Epithelial cell of esophagus (primary cell): ENCODE results near the gene ZDHHC14.
"Not testable (repeated sequence)": the region's sequence is repeated elsewhere in the genome, so short reads cannot be mapped to it uniquely, and the experiment has no call there.

Source experiments
- DNase-seq: peaks from one replicate; pipeline ENCODE4 v3.0.0; 2010; ENCODE audit warnings: low read depth
- H3K4me3 ChIP-seq: 2 replicates; pipeline ENCODE4 v1.5.1; 2011; ENCODE audit warnings: mild to moderate bottlenecking, low read length, control low read depth
- TF ChIP-seq, protein P1 (sequence below): IDR thresholded peaks from 2 replicates; pipeline ENCODE4 v1.5.1; 2011; ENCODE audit warnings: low read depth, mild to moderate bottlenecking, low read length, control low read depth, inconsistent platforms; ENCODE audit not compliant: insufficient read depth; ENCODE audit errors: missing control alignments

The ZDHHC14 gene

DNA sequence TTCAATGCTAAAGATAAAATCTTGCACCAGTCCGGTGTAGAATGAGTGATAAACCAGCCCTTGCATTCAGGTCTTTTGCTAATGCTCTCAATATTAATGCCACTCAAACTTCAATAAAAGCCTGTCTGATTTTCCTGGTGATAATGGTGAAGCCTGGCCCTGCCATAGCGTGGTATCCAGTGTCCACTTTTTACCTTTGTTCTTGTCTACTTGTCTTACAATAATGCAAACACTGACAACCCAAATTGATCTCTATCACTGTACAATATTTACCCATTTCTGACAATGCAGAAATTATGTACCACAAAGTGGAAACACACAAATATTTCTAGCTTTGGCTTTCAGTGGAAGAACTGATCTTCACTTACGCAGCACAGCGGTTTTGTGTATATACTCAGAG, 189.1 kb downstream of the ZDHHC14 start:
- TF ChIP-seq, protein P1, sequence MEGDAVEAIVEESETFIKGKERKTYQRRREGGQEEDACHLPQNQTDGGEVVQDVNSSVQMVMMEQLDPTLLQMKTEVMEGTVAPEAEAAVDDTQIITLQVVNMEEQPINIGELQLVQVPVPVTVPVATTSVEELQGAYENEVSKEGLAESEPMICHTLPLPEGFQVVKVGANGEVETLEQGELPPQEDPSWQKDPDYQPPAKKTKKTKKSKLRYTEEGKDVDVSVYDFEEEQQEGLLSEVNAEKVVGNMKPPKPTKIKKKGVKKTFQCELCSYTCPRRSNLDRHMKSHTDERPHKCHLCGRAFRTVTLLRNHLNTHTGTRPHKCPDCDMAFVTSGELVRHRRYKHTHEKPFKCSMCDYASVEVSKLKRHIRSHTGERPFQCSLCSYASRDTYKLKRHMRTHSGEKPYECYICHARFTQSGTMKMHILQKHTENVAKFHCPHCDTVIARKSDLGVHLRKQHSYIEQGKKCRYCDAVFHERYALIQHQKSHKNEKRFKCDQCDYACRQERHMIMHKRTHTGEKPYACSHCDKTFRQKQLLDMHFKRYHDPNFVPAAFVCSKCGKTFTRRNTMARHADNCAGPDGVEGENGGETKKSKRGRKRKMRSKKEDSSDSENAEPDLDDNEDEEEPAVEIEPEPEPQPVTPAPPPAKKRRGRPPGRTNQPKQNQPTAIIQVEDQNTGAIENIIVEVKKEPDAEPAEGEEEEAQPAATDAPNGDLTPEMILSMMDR = no peak
- no peak for DNase-seq
- no peak overlapping the region for H3K4me3 ChIP-seq

DNA sequence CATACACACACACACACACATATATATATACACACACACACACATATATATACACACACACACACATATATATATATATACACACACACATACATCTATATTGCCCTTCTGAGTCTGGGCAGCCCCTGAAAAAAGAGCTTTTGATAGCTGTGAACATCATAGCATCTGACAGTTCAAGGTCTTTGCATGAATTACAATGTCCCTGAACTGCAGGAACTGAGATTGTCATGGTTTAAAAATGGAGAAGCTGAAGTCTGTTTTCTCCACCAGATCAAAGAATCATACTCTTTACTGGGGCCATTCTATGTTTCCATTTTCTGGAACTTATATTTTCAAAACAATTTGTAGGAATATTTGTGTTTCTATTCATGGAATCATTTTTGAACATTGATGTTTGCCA, 189.8 kb downstream of the ZDHHC14 start:
- H3K4me3 ChIP-seq = no peak overlapping the region
- no peak for DNase-seq
- TF ChIP-seq, protein P1 = no peak

DNA sequence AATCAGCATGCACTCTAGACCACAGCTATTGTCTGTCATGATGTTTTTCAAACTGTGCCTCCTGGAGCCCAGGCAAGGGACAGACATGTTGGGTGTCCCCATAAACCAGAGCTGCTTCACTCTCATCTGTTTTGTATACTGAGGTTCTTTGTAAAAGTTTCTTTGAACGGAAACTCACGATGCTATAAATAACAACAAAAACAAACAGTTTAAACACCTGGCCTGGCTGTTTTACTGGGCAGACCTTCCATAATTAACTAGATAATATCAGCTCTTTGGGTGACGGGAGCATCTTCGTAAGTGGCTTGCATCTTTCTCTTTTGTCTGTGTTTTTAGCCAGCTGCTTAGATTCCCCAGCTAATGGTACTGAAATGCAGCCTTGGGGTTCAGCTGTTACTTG, 190.3 kb downstream of the ZDHHC14 start:
- TF ChIP-seq, protein P1 = no peak
- no peak overlapping the region for H3K4me3 ChIP-seq
- no peak for DNase-seq

DNA sequence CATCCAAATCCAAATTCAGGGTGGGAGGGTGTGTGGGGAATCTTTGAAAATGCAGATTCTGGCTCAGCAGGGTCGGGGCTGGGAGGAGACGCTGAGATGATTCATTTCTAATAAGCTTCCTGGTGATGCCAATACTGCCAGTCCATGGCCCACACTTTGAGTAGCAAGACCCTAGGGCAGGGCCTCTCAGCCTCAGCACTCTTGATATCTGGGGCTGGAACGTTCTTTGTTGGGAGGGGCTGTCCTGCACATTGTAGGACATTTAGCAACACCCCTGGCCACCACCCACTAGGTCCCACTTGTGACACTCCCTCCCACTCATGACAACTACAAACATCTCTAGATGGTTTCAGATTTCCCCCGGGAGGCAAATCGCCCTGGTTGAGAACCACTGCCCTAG, 191.0 kb downstream of the ZDHHC14 start:
- H3K4me3 ChIP-seq = no peak overlapping the region
- TF ChIP-seq, protein P1 = no peak
- DNase-seq = no peak

DNA sequence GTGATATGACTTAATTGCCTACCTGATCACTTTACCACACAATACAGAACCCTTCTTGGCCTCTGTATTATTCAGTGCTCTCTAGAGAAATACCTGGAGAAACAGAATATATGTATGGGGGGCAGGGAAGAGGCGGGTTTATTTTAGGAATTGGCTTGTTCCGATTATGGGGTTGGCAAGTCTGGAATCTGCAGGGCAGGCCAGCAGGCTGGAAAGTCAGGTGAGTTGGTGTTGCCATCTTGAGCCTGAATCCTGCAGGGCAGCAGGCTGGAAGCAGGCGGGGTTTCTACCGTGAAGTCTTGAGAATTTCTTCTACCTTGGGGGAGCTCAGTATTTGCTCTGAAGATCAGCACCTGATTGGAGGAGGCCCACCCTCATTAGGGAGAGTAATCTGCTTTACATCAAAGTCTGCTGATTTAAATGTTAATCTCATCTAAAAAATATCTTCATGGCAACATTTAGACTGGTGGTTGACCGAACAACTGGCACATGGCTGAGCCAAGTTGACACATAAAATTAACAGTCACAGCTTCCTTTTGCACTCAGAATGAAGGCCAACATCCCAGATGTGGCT, 193.9 kb downstream of the ZDHHC14 start:
- no peak for DNase-seq
- TF ChIP-seq, protein P1 = no peak
- H3K4me3 ChIP-seq = no peak overlapping the region

DNA sequence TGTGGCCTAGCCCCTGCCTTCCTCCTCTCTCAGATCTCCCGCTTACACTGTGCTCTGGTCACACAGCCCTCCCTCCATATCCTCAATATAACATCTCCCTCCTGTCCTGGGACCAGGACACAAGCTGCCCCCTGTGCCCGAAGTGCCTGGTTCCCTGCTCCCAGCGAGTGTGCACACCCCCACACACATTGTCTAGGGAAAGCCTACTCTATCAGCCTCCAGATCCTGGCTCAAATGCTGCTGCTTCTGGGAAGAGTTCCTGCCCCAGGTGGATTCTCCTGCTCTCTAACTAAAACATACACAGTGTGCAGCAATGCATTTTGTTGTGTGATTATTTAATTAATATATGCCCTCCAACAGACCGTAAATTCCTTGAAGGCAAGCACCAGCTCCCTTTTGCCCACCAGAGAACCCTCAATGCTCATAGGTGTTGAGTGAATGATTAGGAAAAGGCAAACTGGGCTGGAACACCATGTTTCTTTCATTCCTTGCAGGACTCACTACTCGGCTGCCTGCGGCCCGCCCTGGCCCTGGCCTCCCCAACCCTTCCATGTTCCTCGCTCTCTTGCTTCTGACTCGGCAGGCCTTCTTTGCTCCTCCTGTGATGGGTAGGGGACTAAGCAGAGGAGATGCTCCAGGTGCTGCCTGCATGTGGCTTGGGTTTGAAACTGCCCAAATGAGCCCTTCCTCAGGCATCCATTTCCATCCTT, 194.6 kb downstream of the ZDHHC14 start:
- DNase-seq = no peak
- TF ChIP-seq, protein P1 = no peak
- H3K4me3 ChIP-seq = no peak overlapping the region

DNA sequence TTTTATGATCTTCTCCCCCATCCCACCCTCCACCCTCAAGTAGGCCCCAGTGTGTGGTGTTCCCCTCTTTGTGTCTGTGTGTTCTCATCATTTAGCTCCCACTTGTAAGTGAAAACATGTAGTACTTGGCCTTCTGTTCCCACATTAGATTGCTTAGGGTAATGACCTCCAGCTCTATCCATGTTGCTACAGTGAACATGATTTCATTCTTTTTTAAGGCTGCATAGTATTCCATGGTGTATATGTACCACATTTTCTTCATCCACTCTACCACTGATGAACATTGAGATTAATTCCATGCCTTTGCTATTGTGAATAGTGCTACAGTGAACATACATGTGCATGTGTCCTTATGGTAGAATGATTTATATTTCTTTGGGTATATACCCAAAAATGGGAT, 196.0 kb downstream of the ZDHHC14 start:
- H3K4me3 ChIP-seq, DNase-seq: not testable (repeated sequence)

DNA sequence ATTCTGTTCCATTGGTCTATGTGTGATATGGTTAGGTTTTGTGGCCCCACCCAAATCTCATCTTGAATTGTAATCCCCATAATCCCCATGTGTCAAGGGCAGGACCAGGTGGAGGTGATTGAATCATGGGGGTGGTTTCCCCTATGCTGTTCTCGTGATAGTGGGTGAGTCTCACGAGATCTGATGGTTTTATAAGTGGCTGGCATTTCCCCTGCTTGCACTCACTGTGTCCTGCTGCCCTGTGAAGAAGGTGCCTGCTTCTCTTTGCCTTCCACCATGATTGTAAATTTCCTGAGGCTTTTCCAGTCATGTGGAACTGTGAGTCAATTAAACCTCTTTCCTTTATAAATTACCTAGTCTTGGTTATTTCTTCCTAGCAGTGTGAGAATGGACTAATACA, 197.5 kb downstream of the ZDHHC14 start:
- not testable (repeated sequence) for DNase-seq, H3K4me3 ChIP-seq
